Keratinocyte (primary cell): ENCODE results near the gene ZNF19.
A peak's percentile ranks its signal among the peaks of the same experiment; 100 is the strongest.

ENCODE experiments used
- EZH2 ChIP-seq: IDR thresholded peaks from one replicate; pipeline ENCODE4 v1.6.1; 2012; ENCODE audit warnings: inconsistent platforms, mild to moderate bottlenecking, low read length, moderate library complexity
- TF ChIP-seq, protein P1 (sequence below), 3 experiments: IDR thresholded peaks in 1 of 3; conservative IDR thresholded peaks in 1 of 3; optimal IDR thresholded peaks in 1 of 3; 2 replicates in 2 of 3; 3 replicates in 1 of 3; pipeline versions ENCODE3 to v1.5.1; 2011; ENCODE audit warnings: low read length in 3 of 3, mild to moderate bottlenecking in 3 of 3, moderate library complexity in 2 of 3, control low read depth in 1 of 3, inconsistent platforms in 1 of 3; ENCODE audit not compliant: insufficient read depth in 2 of 3; ENCODE audit errors: extremely low read depth in 1 of 3

DNA sequence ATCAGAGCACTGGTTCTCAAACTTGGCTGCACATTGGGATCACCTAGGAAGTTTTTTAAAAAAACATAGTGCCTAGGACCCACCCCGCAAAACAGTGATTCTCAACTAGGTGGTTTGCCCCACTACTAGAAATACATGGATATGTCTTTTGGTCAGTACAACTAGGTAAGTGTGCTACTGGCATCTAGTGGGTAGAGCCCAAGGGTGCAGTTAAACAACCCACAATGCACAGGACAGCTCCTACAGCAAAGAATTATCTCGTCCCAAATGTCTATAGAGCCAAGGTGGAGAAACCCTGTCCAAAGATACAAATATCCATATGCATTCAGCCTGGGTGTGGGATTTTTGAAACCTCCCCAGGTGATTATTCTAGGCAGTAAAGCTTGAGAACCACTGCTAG, 11.8 kb upstream of the ZNF19 start:
- TF ChIP-seq, protein P1, sequence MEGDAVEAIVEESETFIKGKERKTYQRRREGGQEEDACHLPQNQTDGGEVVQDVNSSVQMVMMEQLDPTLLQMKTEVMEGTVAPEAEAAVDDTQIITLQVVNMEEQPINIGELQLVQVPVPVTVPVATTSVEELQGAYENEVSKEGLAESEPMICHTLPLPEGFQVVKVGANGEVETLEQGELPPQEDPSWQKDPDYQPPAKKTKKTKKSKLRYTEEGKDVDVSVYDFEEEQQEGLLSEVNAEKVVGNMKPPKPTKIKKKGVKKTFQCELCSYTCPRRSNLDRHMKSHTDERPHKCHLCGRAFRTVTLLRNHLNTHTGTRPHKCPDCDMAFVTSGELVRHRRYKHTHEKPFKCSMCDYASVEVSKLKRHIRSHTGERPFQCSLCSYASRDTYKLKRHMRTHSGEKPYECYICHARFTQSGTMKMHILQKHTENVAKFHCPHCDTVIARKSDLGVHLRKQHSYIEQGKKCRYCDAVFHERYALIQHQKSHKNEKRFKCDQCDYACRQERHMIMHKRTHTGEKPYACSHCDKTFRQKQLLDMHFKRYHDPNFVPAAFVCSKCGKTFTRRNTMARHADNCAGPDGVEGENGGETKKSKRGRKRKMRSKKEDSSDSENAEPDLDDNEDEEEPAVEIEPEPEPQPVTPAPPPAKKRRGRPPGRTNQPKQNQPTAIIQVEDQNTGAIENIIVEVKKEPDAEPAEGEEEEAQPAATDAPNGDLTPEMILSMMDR (optimal IDR thresholded peaks at IDR 0.05 in 1 of 3, IDR thresholded peaks at IDR 0.05 in 1 of 3, conservative IDR thresholded peaks at IDR 0.05 in 1 of 3; ENCODE audit: extremely low read depth in 1 of 3, insufficient read depth in 2 of 3, low read length in 3 of 3), result peak in 1 of 3 experiments; percentile 15
- TF ChIP-seq EZH2, result no peak
